ENCODE data around the gene BRWD1. TPM values are rescaled to one million over a fixed set of nuclear protein-coding genes. Genes with fewer than 3 reads are reported as not detected.
A peak's percentile ranks its signal among the peaks of the same experiment; 100 is the strongest.

The BRWD1 gene
- polyA plus RNA-seq, 3 donors = 43.0 to 49.0 (median 46.1) TPM

GRCh38 chr21:39208624-39209333 is 104.7 kb downstream of the BRWD1 start:
- DNase-seq = no peak

- DNase-seq = no peak
Measured at GRCh38 chr21:39204134-39204533, 109.3 kb downstream of the BRWD1 start.

DNA sequence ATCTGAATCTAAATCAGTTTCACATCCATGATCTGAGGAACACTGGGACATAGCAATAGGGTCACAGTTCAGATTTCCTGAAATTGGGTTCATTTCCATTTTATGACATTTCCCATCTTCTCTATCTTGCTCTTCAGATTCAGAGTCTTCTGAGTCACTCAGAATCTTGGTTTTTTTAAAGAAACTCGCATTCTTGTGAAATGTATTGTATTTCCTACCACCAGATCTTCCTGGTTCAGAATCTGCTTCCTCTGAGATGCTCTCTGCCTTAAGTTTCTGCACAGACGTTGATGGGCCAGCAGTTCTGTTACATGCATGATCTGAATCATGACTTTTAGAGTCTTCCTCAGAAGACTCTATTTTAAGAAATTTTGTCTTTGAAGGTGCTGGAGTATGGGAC is 114.6 kb downstream of the BRWD1 start:
- no peak for DNase-seq

- DNase-seq = no peak
Measured at GRCh38 chr21:39197448-39198233, 115.8 kb downstream of the BRWD1 start.

- no peak for DNase-seq
Measured at GRCh38 chr21:39196838-39197237, 116.6 kb downstream of the BRWD1 start.

GRCh38 chr21:39196310-39196709 is 117.1 kb downstream of the BRWD1 start:
- DNase-seq = no peak

- no peak for DNase-seq
Measured at GRCh38 chr21:39193380-39193779, 120.1 kb downstream of the BRWD1 start.

DNA sequence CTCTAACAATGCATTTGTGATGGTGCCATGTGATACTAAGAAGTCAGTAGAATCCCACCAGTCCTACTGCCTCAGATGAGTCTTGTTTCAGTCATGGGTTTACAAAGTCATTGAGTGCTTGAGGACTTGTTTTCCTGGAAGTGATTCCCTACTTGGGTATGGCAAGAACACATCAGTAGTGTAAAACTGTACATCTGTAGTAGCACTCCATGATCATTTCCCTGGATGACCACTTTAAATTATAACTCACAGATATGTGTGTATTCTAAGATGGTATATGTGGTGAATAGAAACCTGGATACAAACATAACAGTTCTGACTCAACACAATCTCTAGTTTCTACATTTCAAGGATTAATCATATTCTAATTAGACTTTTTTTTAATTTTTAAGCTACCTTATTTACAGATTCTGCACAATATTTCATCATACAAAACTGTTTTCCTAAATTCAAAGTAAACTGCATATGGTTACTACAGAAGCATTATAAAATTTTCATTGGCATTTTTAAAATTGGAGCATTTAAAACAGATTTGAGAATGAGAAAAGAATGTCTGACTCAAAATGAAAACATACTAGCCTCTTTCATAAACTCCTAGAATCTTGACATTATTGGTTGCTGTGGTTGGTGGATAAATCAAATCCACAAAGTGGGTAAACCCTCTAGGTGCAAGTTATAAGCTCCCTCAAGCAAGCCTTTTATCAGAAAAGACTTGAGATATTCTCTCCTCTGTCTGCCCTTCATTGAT is 123.4 kb downstream of the BRWD1 start:
- no peak for DNase-seq

GRCh38 chr21:39188521-39189139 is 124.8 kb downstream of the BRWD1 start:
- DNase-seq = no peak

DNA sequence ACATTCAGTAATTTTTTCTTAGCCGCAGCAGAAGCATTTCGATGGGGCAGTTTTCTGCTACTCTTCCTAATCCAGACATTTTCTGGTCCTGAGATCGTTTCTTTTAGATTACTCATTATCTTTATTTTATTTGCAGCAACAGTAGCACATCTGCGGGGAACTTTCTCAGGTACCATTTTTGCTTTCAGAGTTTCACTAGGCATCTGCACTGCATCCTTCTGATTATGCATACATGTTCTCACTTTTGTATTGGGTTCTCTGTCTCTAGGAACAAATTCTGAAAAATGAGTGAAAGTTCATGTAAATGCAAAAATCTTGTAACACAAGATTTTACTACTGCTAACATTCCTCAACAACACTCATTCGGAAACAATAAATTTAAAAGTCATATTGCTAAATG is 126.3 kb downstream of the BRWD1 start:
- no peak for DNase-seq

DNA sequence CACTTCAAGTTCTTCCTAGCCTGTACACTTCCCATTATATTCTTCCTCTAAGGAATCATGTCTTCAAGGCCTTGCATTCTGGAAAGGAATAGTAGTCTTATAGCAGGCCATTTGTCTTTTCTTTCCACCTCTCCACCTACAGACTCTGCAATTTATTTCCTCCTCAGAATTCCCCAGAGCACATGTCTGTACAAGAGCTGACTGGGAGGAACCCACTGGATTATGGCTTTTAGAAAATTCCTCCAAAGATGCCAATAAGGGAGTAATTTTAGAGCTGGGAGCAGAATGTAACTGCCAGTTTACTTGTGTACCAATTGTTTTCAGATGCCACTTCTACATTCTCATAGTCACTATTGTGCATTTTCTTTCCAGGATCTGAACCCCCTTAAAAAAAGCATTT is 126.8 kb downstream of the BRWD1 start:
- no peak for DNase-seq

- DNase-seq = no peak
Measured at GRCh38 chr21:39185157-39185556, 128.3 kb downstream of the BRWD1 start.

DNA sequence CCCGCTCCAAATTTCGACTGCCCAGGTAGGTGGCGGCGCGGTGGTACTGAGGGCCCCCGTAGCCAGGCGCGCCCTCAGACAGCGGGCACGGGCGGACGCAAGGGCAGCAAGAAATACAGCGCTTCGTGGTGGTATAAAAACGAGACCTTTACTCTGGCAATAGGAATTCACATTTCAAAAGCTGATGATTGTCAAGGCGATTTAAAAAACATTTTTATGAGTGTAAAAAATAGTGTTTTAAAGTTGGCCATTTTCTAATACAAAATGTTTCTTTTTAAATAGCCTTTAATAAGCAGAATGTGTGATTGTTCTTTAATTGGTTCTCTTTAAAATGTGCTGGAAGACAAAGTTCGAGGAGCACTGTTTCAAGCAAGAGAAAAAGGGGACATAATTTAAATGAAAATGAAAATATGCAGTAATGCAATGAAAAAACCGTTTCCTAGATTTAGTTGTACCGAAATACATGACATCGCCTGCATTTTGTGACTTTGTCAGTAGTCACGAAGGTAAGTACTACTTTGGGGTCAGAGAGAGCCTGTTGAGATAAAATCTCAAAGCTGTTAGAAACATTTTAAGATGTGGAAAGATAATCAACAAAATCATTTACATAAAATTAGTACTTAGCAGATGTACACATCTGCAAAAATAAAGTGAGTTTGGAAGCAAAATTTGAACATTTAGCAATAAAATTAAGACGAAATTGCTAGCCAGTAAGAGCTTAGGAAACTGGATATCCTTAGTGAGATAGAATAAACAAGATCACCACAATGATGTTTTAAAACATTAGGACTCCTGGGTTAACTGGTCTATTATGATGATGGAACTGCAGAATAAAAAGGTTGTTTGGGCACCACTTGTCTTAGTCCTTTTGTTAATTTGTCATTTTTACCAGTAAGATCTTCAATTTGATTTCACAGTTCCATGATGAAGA is 129.1 kb downstream of the BRWD1 start:
- DNase-seq = no peak

DNA sequence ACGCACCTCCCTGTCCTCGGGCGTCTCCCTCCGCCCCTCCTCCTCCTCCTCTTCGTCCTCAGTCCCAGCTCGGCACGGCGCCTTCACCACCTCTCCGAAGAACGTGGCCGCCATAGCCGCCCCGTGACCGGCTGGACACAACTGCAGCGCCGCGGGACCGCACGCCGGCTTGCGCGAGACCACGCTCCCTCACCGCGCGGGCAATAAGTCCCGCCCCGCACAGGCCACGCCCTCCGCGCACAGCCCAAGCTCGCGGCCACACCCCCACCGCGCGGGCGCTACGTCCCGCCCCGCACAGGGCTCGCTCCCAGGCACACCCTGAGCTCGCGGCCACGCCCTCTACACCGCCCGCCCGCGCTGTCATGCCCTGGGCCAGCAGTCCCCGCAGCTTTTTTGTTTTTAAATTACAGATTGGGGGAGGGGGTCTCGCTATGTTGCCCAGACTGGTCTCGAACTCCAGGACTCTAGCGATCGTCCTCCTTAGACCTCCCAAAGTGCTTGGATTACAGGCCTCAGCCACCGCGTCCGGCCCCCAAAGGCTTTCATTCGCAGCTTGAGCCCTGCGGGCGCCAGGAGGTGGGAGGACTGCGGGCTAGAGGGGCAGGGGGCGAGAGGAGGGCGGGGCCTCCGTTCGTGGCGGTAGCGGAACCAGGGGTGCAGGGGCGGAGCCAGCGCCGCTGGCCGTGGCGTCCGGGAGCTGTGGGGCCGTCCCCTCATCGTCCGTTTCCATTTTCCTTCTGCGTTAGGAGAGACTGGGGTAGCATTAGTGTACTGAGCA is 130.0 kb downstream of the BRWD1 start, which contains the start of gene PSMG1:
PSMG1 (minus strand) TSS at position 180 of the 778 bp plus-strand sequence; CDS start at position 114, 66 bp downstream.
- DNase-seq = peak; percentile 91

DNA sequence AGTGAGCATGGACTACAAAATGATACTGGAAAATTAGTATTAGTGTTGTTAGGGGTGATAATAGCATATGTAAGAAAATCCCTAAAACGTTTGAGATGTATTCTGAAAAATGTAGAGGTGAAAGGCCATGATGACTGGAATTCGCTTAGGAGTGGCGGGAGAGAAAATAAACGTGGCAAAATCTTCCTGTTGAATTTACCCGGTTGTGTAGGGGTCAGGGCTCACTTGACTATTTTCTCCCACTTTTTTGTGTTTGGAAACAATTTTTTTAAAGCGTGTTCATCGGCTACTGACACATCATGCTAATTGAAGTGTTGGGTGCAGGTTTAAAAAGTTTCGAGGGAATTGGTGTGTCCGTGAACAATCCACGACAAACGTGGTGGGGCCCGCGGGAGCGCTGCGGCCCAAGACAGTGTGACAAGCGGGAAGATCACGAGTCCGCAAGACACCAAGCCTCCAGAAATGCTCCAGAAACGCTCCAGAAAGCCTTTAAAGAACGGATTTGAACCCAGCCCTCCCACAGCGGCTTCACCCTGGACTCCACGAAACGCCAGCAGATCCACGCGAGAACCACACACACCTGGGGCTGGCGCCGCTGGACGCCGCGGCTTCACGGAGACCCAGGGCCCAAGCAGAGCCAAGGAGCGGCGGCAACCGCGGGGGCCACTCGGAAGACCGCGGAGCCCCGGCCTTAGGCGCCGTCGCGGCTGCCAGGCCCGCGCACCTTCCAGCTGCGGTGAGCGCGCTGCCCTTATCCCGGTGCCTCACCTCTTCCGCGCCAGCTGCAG is 130.8 kb downstream of the BRWD1 start:
- DNase-seq = no peak

DNA sequence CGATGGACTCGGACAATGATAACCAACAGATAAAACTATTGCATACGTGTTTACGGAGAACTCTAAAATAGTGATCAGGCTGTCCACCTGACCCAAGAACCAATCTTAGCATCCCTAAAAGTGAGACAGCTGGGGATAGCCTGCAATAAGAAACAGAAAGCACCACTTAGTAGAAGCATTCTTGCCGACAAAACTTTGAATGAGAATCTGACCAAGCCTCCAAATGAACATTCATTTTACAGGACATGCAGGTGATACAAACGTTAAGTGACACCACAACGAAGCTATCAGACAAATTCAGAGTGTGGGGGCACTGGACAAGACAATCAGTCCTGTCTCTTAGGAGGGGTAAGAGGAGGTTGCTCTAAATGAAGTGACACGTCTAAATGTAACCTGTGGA is 131.4 kb downstream of the BRWD1 start:
- DNase-seq = no peak

GRCh38 chr21:39181205-39181818 is 132.1 kb downstream of the BRWD1 start:
- no peak for DNase-seq

DNA sequence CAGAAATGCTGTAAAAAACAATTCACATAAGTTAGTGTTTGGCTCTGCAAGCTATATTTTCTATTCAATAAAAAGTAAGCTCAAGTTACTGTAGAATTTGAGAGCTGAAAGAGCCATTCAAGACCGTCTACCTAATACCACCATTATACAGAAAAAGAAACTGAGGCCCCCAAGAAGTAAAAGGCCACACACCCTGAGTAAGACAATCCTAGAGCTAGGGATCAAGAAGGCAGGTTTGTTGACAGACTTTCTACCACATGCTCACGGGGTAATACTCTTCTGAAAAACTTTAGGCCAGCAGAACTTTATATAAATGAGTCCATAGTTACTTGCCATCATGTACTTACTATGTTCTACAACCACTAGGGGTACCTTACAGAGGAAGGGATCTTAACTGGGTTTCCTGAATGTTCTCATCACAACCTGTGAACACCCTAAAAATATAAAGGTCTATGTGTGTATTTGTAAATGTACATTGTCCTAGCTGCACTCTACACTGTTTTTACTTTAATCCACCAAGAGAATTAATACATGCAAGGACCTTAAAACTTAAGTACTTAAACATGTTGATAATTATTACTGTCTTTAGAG is 132.9 kb downstream of the BRWD1 start:
- DNase-seq = no peak

All from renal pelvis (tissue), 4 donors.